LNCaP clone FGC (cell line): ENCODE results near the gene LHFPL2.
A peak's percentile ranks its signal among the peaks of the same experiment; 100 is the strongest.

ENCODE experiments used
- DNase-seq: peaks from one replicate; pipeline ENCODE4 v3.0.0-alpha.2; 2011; ENCODE audit warnings: low read depth
- H3K4me3 ChIP-seq: 2 replicates; pipeline ENCODE4 v1.5.1; 2011; ENCODE audit warnings: mild to moderate bottlenecking, low read depth, low read length, control low read depth
- TF ChIP-seq, protein P1 (sequence below): IDR thresholded peaks from 2 replicates; pipeline ENCODE4 v1.5.1; 2012; ENCODE audit warnings: mild to moderate bottlenecking; ENCODE audit not compliant: control insufficient read depth, insufficient read depth; ENCODE audit errors: extremely low read depth

The LHFPL2 gene

DNA sequence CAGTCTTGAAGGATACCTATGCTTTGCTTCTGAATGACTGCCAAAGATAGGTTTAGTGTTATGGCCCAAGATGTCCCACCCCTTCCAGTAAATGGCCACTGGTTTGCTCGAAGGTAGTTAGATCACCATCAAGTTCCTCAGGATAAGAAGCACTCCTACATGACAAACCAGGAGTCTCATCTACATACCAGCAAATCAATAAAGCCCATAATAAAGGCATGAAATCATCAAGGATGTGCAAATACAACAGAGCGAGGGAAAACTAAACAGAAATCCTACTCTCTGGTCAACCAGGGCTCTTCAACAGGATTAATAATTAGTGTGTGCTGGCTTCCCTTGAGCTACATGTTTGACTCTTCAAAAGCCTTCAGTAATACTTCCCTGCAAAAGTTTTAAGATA lies 141.0 kb downstream of the LHFPL2 start:
- DNase-seq: no peak
- TF ChIP-seq, protein P1, sequence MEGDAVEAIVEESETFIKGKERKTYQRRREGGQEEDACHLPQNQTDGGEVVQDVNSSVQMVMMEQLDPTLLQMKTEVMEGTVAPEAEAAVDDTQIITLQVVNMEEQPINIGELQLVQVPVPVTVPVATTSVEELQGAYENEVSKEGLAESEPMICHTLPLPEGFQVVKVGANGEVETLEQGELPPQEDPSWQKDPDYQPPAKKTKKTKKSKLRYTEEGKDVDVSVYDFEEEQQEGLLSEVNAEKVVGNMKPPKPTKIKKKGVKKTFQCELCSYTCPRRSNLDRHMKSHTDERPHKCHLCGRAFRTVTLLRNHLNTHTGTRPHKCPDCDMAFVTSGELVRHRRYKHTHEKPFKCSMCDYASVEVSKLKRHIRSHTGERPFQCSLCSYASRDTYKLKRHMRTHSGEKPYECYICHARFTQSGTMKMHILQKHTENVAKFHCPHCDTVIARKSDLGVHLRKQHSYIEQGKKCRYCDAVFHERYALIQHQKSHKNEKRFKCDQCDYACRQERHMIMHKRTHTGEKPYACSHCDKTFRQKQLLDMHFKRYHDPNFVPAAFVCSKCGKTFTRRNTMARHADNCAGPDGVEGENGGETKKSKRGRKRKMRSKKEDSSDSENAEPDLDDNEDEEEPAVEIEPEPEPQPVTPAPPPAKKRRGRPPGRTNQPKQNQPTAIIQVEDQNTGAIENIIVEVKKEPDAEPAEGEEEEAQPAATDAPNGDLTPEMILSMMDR: no peak
- no peak overlapping the region for H3K4me3 ChIP-seq

DNA sequence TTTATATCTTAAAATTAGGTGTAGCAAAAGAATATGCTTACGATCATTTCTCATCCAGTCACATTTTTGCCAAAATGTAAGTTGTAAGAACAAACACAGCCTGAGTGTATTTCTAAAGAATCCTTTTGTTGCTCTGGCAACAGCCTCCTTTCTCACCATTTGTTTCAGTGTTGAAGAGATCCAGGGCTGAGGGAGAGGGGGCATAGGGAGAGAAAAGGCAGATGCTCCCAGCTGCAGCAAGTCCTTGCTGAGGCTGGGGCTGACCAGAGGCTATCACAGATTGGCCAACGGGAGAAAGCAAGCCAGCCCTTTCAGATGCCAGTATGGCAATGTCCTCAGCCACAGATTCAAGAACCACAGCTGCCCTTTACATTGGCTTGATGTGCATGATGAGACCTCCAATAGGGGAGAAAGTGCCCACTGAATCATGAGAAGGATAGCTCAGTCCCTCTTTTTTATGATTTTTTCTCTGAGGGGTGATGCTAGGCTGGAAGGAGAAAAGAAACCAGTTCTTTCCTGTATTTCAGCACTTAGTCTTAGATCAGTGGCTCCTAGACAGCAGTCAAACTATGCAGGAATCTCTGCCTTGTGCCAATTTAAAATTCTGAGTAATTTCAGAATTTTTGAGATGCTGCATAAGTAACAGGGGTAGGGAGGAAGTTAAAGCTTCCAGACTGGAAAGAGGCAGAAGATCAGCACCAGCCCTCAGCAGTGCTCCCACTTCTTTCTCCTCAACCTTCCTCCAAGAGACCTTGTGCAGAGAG lies 142.1 kb downstream of the LHFPL2 start:
- DNase-seq: no peak
- TF ChIP-seq, protein P1: no peak
- no peak overlapping the region for H3K4me3 ChIP-seq

DNA sequence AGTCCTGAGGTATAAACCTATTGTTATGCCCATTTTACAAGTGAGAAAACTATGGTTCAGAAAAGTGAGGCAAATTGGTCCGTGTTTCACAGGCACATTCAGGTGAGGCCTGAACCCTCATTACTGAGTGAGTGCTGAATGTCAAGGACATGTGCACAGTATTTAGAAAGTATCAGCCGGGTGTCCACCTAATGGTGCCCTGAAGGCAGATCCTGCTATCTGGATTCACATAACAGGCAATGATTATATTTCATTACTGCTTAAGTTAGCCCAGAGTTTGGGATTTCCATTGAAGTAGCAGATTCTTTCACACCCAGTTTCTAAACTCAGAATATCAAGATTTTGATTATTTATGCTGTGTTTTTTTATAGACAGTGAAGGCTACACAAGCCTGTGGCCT lies 142.7 kb downstream of the LHFPL2 start:
- no peak for DNase-seq
- TF ChIP-seq, protein P1: no peak
- H3K4me3 ChIP-seq: no peak overlapping the region

DNA sequence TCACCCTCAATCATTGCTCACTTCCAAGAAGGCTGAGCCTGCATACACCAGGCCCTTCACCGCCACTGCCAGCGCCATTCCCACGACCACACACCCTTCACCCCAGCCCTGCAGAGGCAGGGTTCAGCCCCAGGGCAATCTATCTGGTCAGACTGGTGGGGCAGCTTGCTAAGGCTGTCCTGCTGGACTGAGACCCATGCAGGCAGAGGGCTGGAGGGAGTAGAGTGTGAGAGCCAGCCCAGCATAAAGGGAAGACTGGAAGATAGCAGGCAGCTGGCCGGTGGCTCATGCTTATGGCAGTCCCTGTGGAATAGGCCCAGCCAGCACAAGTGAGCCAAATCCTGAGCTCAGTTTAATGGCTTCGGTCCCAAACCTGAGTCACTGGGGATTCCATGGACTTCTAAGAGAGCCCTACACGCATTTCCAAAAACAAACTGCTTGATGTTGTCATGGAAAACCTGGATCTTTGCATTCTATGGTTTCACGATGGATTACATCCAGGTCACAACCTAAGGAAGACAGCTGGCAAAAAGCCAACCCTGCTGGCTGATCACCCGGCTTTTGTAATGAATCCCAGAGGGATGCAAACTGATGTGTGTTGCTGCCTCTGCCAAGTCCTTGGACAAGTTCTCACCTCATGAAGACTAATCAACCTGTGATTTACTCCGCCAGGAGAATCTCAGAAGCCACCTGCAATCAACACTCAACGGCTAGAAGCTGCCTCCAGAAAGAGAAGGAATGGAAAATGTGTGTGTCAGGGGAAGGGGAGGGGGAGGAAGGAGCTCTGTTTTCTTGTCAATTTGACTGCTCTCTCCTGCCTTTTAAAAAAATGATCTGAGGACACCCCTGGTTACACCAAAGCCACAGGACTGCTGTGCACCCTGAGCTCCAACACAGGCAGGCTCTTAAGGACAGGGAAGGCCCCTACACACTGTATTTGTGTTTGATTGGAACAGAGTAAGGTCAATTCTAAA lies 143.6 kb downstream of the LHFPL2 start:
- TF ChIP-seq, protein P1: no peak
- DNase-seq: peak; percentile 80
- H3K4me3 ChIP-seq: no peak overlapping the region

DNA sequence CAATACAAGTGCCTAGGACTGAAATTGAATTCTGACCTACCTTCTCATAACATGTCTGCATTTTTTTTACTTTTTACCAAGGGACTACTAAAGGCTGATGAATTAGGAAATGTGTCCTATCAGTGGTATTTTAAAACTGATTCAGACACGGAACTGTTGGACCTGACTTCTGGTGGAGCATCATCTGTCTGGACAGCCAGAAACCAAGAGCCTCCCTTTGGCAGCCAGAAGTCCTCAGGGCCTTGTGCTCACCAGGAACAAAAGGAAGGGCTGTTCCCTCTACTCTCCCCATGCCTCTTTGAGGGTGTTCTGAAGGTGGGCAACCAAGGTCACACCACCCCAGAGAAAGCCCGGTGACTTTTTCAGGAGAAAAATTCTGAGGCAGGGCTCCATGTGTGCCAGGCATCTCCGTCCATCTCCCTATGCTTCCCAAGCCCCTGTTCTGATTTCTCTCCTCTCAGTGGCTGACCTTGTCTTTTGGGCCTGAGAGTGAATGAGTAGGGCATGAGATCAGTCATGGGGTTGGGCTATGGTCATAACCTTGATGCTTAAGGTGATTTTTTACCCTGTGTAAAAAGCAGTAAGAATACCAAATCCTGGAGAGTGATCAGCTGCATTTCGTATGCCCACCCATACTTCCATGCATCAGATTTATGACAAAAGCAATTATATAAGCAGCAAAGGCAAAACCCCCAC lies 144.5 kb downstream of the LHFPL2 start:
- DNase-seq: no peak
- no peak overlapping the region for H3K4me3 ChIP-seq
- TF ChIP-seq, protein P1: no peak

DNA sequence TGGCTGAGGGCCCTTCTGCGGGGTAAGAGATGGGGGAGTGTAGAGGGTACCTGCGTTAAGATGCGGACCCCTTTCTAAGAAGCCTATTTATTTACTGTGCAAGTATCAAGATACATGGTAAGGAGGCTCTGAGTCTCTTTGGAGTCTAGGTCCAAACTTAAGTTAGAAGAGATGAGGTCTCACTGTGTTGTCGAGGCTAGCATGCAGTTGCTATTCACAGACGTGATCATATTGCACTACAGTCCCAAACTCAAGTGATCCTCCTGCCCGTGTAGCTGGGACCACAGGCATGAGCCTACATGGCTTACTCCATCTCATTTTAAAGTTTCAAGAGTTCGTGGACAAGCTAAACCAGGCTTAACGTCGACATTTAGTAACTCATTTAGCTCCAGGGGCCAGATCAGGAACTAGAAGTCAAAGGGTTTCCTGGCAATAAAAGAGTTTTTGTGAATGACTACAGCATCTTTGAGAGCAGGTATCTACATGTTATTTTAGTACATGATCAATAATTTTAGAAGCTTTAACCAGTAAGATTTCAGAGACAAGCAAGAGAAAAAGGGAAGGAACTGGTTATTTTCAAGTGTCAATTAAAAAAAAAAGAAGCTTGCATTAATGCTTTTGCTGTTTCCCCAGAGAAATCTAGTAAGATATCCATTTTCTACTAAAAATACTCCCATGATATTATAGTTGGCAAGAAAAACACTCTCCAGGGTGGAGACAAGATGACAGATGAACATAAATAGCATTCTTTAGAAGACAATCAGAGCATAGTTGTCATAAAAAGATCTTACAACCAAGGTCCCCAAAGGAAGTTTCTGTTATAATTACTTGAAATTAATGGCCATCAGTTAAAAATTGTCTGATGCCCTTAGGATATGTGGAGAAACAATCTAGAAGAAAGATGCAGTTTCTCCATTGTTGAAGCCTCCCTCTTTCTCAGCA lies 146.9 kb downstream of the LHFPL2 start:
- TF ChIP-seq, protein P1: no peak
- DNase-seq: no peak
- no peak overlapping the region for H3K4me3 ChIP-seq
